ENCODE data around the gene DNM3.

The DNM3 gene

DNA sequence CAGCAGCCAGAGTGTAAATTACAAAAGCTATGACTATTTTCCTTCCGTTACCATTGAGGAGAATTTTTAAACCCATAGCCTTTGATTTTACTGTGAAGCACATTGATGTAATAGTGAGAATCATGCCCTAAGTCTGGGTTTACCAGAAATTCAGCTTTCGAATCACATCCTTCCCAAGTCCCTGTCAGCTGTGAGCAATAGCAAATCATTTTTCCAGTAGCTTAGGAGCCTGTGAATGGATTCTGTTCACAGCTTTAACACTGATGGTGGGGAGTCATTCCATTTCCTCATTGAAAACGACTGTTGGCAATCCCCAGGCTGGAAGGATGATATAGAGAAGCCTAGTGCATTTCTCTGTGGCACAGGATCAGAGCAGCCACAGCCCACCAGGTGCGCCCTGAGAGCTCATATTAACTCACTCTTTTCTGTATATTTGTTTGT, 497.0 kb downstream of the DNM3 start:
- Histone ChIP-seq H3K4me1 (ENCODE audit: control insufficient read depth, insufficient read depth, low read length) (no peaks in the 10 kb centered on the region), H3K36me3 (ENCODE audit: control insufficient read depth in 2 of 2, insufficient read depth in 2 of 2, low read length in 2 of 2) (no peaks in the 10 kb centered on the region), H3K9me3 (ENCODE audit: control insufficient read depth in 2 of 2, low read length in 2 of 2) (no peaks in the 10 kb centered on the region), H3K27ac (ENCODE audit: low read length) (no peak overlapping the region), H3K4me3 (ENCODE audit: low read length in 2 of 2) (no peak overlapping the region), H3K9ac (ENCODE audit: low read length in 2 of 2) (no peak overlapping the region), H3K27me3 (ENCODE audit: control insufficient read depth in 1 of 2, insufficient read depth in 2 of 2, low read length in 2 of 2) (no peaks in the 10 kb centered on the region)

DNA sequence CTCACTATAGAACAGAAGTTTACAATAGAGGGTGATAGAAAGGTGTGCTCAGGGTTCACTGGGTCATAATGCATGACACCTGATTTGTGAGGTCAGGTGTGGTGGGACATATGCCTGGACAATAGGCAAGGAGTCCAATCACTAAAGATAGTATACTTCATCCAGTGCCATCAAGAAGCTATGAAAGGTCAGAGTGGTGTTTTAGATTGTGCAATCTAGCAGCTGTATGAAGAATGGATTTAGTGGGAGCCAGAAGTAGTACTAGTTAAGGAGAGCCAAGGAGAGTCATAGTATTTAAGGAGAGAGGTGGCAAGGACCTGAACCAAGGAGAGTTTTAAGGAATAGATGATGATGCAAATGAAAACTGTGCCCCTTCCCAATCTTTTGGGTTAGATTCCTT, 498.5 kb downstream of the DNM3 start:
- H3K4me1 ChIP-seq (ENCODE audit: control insufficient read depth, insufficient read depth, low read length) = peaks cover 3% of the 10 kb centered on the region
- no peak overlapping the region for H3K27ac ChIP-seq (ENCODE audit: low read length)
- H3K36me3 ChIP-seq (ENCODE audit: control insufficient read depth in 2 of 2, insufficient read depth in 2 of 2, low read length in 2 of 2) = no peaks in the 10 kb centered on the region
- H3K4me3 ChIP-seq (ENCODE audit: low read length in 2 of 2) = no peak overlapping the region
- H3K9me3 ChIP-seq (ENCODE audit: control insufficient read depth in 2 of 2, low read length in 2 of 2) = no peaks in the 10 kb centered on the region
- no peak overlapping the region for H3K9ac ChIP-seq (ENCODE audit: low read length in 2 of 2)
- H3K27me3 ChIP-seq (ENCODE audit: control insufficient read depth in 1 of 2, insufficient read depth in 2 of 2, low read length in 2 of 2) = no peaks in the 10 kb centered on the region

- Histone ChIP-seq H3K9ac (ENCODE audit: low read length in 2 of 2) (no peak overlapping the region), H3K27ac (ENCODE audit: low read length) (no peak overlapping the region), H3K36me3 (ENCODE audit: control insufficient read depth in 2 of 2, insufficient read depth in 2 of 2, low read length in 2 of 2) (no peaks in the 10 kb centered on the region), H3K4me1 (ENCODE audit: control insufficient read depth, insufficient read depth, low read length) (peaks cover 3% of the 10 kb centered on the region), H3K4me3 (ENCODE audit: low read length in 2 of 2) (no peak overlapping the region), H3K9me3 (ENCODE audit: control insufficient read depth in 2 of 2, low read length in 2 of 2) (no peaks in the 10 kb centered on the region), H3K27me3 (ENCODE audit: control insufficient read depth in 1 of 2, insufficient read depth in 2 of 2, low read length in 2 of 2) (no peaks in the 10 kb centered on the region)
Measured at GRCh38 chr1:172340520-172340919, 499.2 kb downstream of the DNM3 start.

DNA sequence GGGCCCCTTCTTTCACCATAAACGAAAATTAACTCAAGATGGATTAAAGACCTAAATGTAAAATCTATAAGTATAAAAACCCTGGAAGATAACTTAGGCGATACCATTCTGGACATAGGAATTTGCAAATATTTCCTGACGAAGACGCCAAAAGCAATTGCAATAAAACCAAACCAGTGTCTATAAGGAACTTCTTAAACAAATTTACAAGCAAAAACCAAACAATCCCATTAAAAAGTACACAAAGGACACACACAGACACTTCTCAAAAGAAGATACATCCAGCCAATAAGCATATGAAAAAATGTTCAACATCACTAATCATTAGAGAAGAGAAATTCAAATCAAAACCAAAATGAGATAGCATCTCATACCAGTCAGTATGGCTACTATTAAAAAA, 500.4 kb downstream of the DNM3 start:
- no peak overlapping the region for H3K27ac ChIP-seq (ENCODE audit: low read length)
- no peaks in the 10 kb centered on the region for H3K9me3 ChIP-seq (ENCODE audit: control insufficient read depth in 2 of 2, low read length in 2 of 2)
- no peaks in the 10 kb centered on the region for H3K36me3 ChIP-seq (ENCODE audit: control insufficient read depth in 2 of 2, insufficient read depth in 2 of 2, low read length in 2 of 2)
- H3K4me3 ChIP-seq (ENCODE audit: low read length in 2 of 2) = no peak overlapping the region
- H3K9ac ChIP-seq (ENCODE audit: low read length in 2 of 2) = no peak overlapping the region
- no peaks in the 10 kb centered on the region for H3K27me3 ChIP-seq (ENCODE audit: control insufficient read depth in 1 of 2, insufficient read depth in 2 of 2, low read length in 2 of 2)
- peaks cover 3% of the 10 kb centered on the region for H3K4me1 ChIP-seq (ENCODE audit: control insufficient read depth, insufficient read depth, low read length)

GRCh38 chr1:172342584-172343239, 501.4 kb downstream of the DNM3 start:
- H3K36me3 ChIP-seq (ENCODE audit: control insufficient read depth in 2 of 2, insufficient read depth in 2 of 2, low read length in 2 of 2) = no peaks in the 10 kb centered on the region
- H3K27me3 ChIP-seq (ENCODE audit: control insufficient read depth in 1 of 2, insufficient read depth in 2 of 2, low read length in 2 of 2) = no peaks in the 10 kb centered on the region
- no peak overlapping the region for H3K27ac ChIP-seq (ENCODE audit: low read length)
- no peak overlapping the region for H3K9ac ChIP-seq (ENCODE audit: low read length in 2 of 2)
- H3K4me1 ChIP-seq (ENCODE audit: control insufficient read depth, insufficient read depth, low read length) = peaks cover 3% of the 10 kb centered on the region
- H3K9me3 ChIP-seq (ENCODE audit: control insufficient read depth in 2 of 2, low read length in 2 of 2) = no peaks in the 10 kb centered on the region
- H3K4me3 ChIP-seq (ENCODE audit: low read length in 2 of 2) = no peak overlapping the region

- Histone ChIP-seq H3K27ac (ENCODE audit: low read length) (no peak overlapping the region), H3K4me1 (ENCODE audit: control insufficient read depth, insufficient read depth, low read length) (peaks cover 3% of the 10 kb centered on the region), H3K9ac (ENCODE audit: low read length in 2 of 2) (no peak overlapping the region), H3K9me3 (ENCODE audit: control insufficient read depth in 2 of 2, low read length in 2 of 2) (no peaks in the 10 kb centered on the region), H3K4me3 (ENCODE audit: low read length in 2 of 2) (peak overlapping the region; percentile 2 to 17), H3K27me3 (ENCODE audit: control insufficient read depth in 1 of 2, insufficient read depth in 2 of 2, low read length in 2 of 2) (no peaks in the 10 kb centered on the region), H3K36me3 (ENCODE audit: control insufficient read depth in 2 of 2, insufficient read depth in 2 of 2, low read length in 2 of 2) (no peaks in the 10 kb centered on the region)
Measured at GRCh38 chr1:172343240-172344160, 502.2 kb downstream of the DNM3 start.

DNA sequence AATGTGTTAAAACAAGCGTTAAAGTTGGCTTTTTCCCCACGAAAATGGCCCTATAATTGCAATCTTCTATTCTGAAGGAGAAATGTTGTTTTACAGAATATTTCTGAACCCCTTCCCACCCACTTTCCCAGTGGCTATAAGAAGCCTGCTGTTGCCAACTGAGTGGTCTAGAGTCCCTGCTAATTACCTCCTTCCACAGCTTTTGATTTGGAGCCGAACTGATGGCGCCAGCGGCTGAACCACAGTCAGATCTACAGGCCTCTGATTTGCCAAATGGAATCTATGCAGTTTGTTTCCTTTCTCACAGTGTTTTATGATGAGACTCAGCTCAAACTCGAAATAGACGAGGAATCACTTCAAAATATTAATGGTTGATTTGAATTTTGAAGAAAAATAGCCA, 503.1 kb downstream of the DNM3 start:
- Histone ChIP-seq H3K27ac (ENCODE audit: low read length) (no peak overlapping the region), H3K27me3 (ENCODE audit: control insufficient read depth in 1 of 2, insufficient read depth in 2 of 2, low read length in 2 of 2) (no peaks in the 10 kb centered on the region), H3K4me3 (ENCODE audit: low read length in 2 of 2) (peak overlapping the region in 1 of 2 donors; percentile 2), H3K36me3 (ENCODE audit: control insufficient read depth in 2 of 2, insufficient read depth in 2 of 2, low read length in 2 of 2) (no peaks in the 10 kb centered on the region), H3K9me3 (ENCODE audit: control insufficient read depth in 2 of 2, low read length in 2 of 2) (no peaks in the 10 kb centered on the region), H3K4me1 (ENCODE audit: control insufficient read depth, insufficient read depth, low read length) (peaks cover 3% of the 10 kb centered on the region), H3K9ac (ENCODE audit: low read length in 2 of 2) (no peak overlapping the region)

DNA sequence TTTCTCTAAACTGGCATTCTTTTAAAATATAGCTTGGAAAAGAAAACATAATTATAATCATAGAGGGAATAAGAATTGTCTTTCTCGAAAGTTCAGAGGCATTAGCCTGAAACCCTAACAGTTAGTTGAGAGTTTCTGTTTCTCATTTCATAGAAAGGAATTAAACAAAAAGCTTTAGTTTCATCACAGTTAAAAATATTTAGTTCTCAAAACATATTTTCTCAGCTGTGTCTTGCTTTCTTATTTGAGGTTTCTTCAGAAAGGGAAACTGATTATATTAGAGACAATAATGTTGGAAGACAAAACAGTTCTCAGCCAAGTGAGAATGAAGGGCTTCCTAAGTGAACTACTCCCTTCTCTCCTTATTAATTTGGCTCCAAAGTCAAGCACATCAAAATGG, 503.8 kb downstream of the DNM3 start:
- H3K9me3 ChIP-seq (ENCODE audit: control insufficient read depth in 2 of 2, low read length in 2 of 2) = no peaks in the 10 kb centered on the region
- no peak overlapping the region for H3K4me3 ChIP-seq (ENCODE audit: low read length in 2 of 2)
- H3K9ac ChIP-seq (ENCODE audit: low read length in 2 of 2) = no peak overlapping the region
- no peak overlapping the region for H3K27ac ChIP-seq (ENCODE audit: low read length)
- no peaks in the 10 kb centered on the region for H3K27me3 ChIP-seq (ENCODE audit: control insufficient read depth in 1 of 2, insufficient read depth in 2 of 2, low read length in 2 of 2)
- H3K4me1 ChIP-seq (ENCODE audit: control insufficient read depth, insufficient read depth, low read length) = peaks cover 3% of the 10 kb centered on the region
- no peaks in the 10 kb centered on the region for H3K36me3 ChIP-seq (ENCODE audit: control insufficient read depth in 2 of 2, insufficient read depth in 2 of 2, low read length in 2 of 2)

- no peaks in the 10 kb centered on the region for H3K9me3 ChIP-seq (ENCODE audit: control insufficient read depth in 2 of 2, low read length in 2 of 2)
- no peaks in the 10 kb centered on the region for H3K27me3 ChIP-seq (ENCODE audit: control insufficient read depth in 1 of 2, insufficient read depth in 2 of 2, low read length in 2 of 2)
- H3K27ac ChIP-seq (ENCODE audit: low read length) = no peak overlapping the region
- H3K36me3 ChIP-seq (ENCODE audit: control insufficient read depth in 2 of 2, insufficient read depth in 2 of 2, low read length in 2 of 2) = no peaks in the 10 kb centered on the region
- H3K4me3 ChIP-seq (ENCODE audit: low read length in 2 of 2) = no peak overlapping the region
- no peak overlapping the region for H3K9ac ChIP-seq (ENCODE audit: low read length in 2 of 2)
- peaks cover 3% of the 10 kb centered on the region for H3K4me1 ChIP-seq (ENCODE audit: control insufficient read depth, insufficient read depth, low read length)
Measured at GRCh38 chr1:172347416-172347815, 506.1 kb downstream of the DNM3 start.

GRCh38 chr1:172350856-172351255, 509.6 kb downstream of the DNM3 start:
- no peak overlapping the region for H3K27ac ChIP-seq (ENCODE audit: low read length)
- H3K27me3 ChIP-seq (ENCODE audit: control insufficient read depth in 1 of 2, insufficient read depth in 2 of 2, low read length in 2 of 2) = no peaks in the 10 kb centered on the region

GRCh38 chr1:172351346-172351745, 510.0 kb downstream of the DNM3 start:
- Histone ChIP-seq H3K9me3 (ENCODE audit: control insufficient read depth in 2 of 2, low read length in 2 of 2) (no peaks in the 10 kb centered on the region), H3K9ac (ENCODE audit: low read length in 2 of 2) (no peak overlapping the region), H3K36me3 (ENCODE audit: control insufficient read depth in 2 of 2, insufficient read depth in 2 of 2, low read length in 2 of 2) (no peaks in the 10 kb centered on the region), H3K27me3 (ENCODE audit: control insufficient read depth in 1 of 2, insufficient read depth in 2 of 2, low read length in 2 of 2) (no peaks in the 10 kb centered on the region), H3K4me1 (ENCODE audit: control insufficient read depth, insufficient read depth, low read length) (no peaks in the 10 kb centered on the region), H3K4me3 (ENCODE audit: low read length in 2 of 2) (no peak overlapping the region), H3K27ac (ENCODE audit: low read length) (no peak overlapping the region)

More at GRCh38 chr1:172350856-172351255, 509.6 kb downstream of the DNM3 start:
- Histone ChIP-seq H3K4me3 (ENCODE audit: low read length in 2 of 2) (no peak overlapping the region), H3K9ac (ENCODE audit: low read length in 2 of 2) (no peak overlapping the region), H3K9me3 (ENCODE audit: control insufficient read depth in 2 of 2, low read length in 2 of 2) (no peaks in the 10 kb centered on the region), H3K4me1 (ENCODE audit: control insufficient read depth, insufficient read depth, low read length) (no peaks in the 10 kb centered on the region), H3K36me3 (ENCODE audit: control insufficient read depth in 2 of 2, insufficient read depth in 2 of 2, low read length in 2 of 2) (no peaks in the 10 kb centered on the region)
